AG09309 (cell line): Measurements from ENCODE around the gene IER3.

ENCODE experiments used
- DNase-seq: peaks from one replicate; pipeline ENCODE4 v3.0.0-alpha.2; 2010; ENCODE audit warnings: low read depth
- H3K4me3 ChIP-seq: 2 replicates; pipeline ENCODE4 v1.5.1; 2011; ENCODE audit warnings: mild to moderate bottlenecking, low read depth, low read length, moderate library complexity; ENCODE audit not compliant: control insufficient read depth
- TF ChIP-seq, protein P1 (sequence below): IDR thresholded peaks from 2 replicates; pipeline ENCODE4 v1.5.1; 2011; ENCODE audit warnings: mild to moderate bottlenecking, low read depth, low read length, inconsistent platforms; ENCODE audit not compliant: insufficient read depth, control insufficient read depth; ENCODE audit errors: missing control alignments

Gene IER3

GRCh38 chr6:30754631-30755030 lies 10.3 kb upstream of the IER3 start:
- DNase-seq, result no peak
- TF ChIP-seq, protein P1, sequence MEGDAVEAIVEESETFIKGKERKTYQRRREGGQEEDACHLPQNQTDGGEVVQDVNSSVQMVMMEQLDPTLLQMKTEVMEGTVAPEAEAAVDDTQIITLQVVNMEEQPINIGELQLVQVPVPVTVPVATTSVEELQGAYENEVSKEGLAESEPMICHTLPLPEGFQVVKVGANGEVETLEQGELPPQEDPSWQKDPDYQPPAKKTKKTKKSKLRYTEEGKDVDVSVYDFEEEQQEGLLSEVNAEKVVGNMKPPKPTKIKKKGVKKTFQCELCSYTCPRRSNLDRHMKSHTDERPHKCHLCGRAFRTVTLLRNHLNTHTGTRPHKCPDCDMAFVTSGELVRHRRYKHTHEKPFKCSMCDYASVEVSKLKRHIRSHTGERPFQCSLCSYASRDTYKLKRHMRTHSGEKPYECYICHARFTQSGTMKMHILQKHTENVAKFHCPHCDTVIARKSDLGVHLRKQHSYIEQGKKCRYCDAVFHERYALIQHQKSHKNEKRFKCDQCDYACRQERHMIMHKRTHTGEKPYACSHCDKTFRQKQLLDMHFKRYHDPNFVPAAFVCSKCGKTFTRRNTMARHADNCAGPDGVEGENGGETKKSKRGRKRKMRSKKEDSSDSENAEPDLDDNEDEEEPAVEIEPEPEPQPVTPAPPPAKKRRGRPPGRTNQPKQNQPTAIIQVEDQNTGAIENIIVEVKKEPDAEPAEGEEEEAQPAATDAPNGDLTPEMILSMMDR, result no peak
- H3K4me3 ChIP-seq, result no peak overlapping the region

DNA sequence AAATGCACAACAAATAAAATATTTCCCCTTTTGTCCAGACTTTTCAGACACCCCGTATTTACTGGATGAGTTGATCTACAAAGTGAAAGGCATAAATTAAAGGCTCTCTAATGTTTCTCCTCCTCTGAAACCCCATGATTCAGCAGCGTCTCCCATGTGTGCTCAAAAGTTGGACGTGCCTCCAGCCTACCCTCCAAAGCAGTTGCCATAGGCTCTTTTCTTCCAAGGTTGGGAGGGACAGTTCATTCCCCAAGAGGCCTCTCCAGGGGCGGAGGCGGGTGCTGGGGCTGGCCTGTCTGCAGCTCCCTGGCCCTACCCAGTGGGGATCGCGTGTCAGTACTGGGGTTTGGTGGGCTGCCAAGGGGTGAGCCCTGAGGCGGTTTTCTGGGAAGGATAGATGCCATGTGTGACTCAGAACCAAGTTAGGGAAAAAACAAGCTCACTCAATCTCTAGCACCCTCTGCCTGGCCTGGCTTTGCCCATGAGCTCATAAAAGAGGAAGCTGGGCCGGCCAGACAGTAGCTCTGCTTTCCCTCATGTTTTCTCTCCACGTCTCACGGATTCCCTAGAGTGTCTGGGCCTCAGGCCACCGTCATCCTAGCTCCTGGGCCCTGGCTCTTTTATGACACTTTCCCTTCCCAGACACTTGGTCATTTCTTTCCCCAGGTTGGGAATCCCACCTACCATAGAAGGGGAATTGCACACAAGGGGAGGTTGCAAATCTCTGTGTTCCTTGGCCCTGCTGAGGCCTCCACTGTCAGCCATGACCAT lies 8.0 kb upstream of the IER3 start:
- TF ChIP-seq, protein P1, result peak; percentile 26
- H3K4me3 ChIP-seq, result no peak overlapping the region
- peak; percentile 99 for DNase-seq

DNA sequence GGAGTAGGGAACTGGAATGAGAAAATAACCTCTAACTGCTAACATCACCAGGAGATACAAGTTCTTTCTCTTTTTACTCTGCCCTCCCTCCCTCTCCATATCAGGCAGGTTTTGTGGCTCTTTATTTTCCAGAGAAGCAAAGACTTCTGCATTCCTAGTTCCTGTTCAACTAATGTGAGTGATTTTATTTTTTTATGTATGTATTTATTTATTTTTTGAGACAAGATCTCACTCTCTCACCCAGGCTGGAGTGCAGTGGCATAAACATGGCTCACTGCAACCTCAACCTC lies 6.0 kb upstream of the IER3 start:
- no peak for DNase-seq
- no peak overlapping the region for H3K4me3 ChIP-seq
- TF ChIP-seq, protein P1, result no peak

DNA sequence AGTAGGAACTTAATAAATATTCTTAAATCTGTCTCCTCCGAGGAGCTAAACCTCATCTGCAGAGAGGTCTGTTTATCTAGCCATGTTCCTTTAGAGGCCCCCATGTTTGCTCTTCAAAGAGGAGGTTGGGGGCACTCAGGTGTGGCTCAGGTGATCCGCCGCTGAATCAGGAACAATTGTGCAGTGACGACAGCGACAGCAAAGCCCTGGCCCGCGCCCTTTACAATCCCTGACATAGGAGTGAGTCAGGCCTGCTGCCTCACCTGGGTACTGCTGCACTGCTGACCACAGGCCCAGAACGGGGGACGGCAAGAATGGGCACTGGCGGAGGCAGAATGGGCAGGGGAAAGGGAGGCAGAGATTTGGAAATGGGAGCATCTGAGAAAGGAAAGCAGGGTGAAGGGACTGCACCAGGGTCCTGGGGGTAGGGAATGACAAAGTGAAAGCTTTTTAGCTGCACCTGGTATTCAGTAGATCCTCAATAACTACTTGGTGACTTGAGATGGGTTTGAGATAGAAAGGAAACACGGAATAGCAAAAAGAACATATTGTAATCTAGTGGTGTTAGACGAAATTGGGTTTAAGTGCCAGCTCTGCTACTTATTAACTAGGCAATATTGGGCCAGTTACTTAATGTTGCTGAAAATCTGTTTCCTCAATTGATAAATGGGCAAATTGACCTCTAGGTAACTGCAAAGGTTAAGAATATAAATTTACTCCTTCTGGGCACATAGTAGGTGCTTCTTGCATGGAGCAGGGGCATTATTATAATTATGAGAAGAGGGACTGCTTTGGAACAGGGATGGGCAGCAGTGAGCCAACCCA lies 5.4 kb upstream of the IER3 start:
- DNase-seq, result no peak
- TF ChIP-seq, protein P1, result no peak
- H3K4me3 ChIP-seq, result no peak overlapping the region

DNA sequence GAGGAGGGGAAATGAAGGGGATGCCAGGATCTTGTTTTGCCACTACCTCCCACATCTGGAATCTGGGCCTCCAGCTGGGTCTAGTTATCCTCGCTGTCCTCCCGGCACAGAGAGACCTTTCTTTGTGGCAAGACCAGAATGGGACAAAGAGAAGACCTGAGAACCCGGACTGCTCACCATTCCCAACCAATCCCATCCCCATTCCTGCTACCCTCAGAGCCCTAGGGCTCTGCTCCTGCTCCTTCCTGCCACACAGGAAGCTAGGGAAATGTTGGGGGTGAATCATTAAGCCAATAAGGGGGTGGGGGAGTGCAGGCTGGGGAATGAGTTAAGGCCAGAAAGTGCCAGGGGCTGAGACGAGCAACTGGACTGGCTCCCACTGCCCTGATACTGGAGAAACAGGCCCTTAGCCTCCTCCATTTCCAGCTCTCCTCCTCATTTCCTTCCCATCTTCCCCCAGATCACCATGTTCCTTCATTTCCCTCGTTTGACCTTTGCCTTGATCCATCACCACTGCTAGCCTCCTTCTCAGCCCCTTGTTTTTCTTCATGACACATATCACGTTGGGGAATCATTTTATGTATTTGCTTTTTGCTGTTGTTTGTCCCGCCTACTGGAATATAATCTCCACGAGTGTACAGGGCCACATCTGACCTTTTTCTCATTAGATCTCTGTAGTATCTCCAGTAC lies 4.6 kb upstream of the IER3 start:
- no peak for DNase-seq
- TF ChIP-seq, protein P1, result no peak

GRCh38 chr6:30747902-30748769 lies 3.8 kb upstream of the IER3 start:
- no peak overlapping the region for H3K4me3 ChIP-seq
- DNase-seq, result no peak
- TF ChIP-seq, protein P1, result no peak

More for the DNA sequence above, 4.6 kb upstream of the IER3 start:
- H3K4me3 ChIP-seq, result no peak overlapping the region
